GM12872 (cell line): ENCODE measurements around the gene PIK3CB.

ENCODE experiments used
- CTCF ChIP-seq: IDR thresholded peaks from 3 replicates; pipeline ENCODE4 v1.5.1; 2011; ENCODE audit warnings: low read depth, mild to moderate bottlenecking, low read length, moderate library complexity; ENCODE audit not compliant: insufficient read depth

PIK3CB gene

GRCh38 chr3:138856799-138857198, 22.1 kb upstream of the PIK3CB start:
- TF ChIP-seq CTCF = no peak

- no peak for TF ChIP-seq CTCF
These were observed 20.2 kb upstream of the PIK3CB start for GRCh38 chr3:138854940-138855339.

- TF ChIP-seq CTCF = no peak
These were observed 19.5 kb upstream of the PIK3CB start for GRCh38 chr3:138854204-138854603.

- TF ChIP-seq CTCF = no peak
These were observed 15.4 kb upstream of the PIK3CB start for GRCh38 chr3:138850151-138850550.

- no peak for TF ChIP-seq CTCF
These were observed 14.7 kb upstream of the PIK3CB start for GRCh38 chr3:138849222-138849940.

GRCh38 chr3:138848696-138849095, 14.0 kb upstream of the PIK3CB start:
- TF ChIP-seq CTCF = no peak

GRCh38 chr3:138846262-138846791, 11.6 kb upstream of the PIK3CB start:
- TF ChIP-seq CTCF = no peak
